Hippocampal formation (tissue), 2 donors: Measurements from ENCODE around the gene DISP3.

Source experiments
- DNase-seq, 2 donors: peaks; one replicate each; lab custom pipeline; 2025; lab: John Stamatoyannopoulos, UW

Gene DISP3

GRCh38 chr1:11529330-11529729 lies 50.4 kb downstream of the DISP3 start:
- DNase-seq, result no peak

GRCh38 chr1:11529763-11530730 lies 51.1 kb downstream of the DISP3 start:
- DNase-seq, result no peak

GRCh38 chr1:11530731-11531311 lies 51.9 kb downstream of the DISP3 start:
- no peak for DNase-seq

GRCh38 chr1:11531314-11531870 lies 52.4 kb downstream of the DISP3 start:
- no peak for DNase-seq

GRCh38 chr1:11531943-11532342 lies 53.0 kb downstream of the DISP3 start:
- DNase-seq, result no peak

- no peak for DNase-seq
These were observed 55.1 kb downstream of the DISP3 start for GRCh38 chr1:11533790-11534787.

- DNase-seq, result no peak
These were observed 55.9 kb downstream of the DISP3 start for GRCh38 chr1:11534846-11535245.

GRCh38 chr1:11535316-11535715 lies 56.4 kb downstream of the DISP3 start:
- no peak for DNase-seq

- no peak for DNase-seq
These were observed 57.0 kb downstream of the DISP3 start for GRCh38 chr1:11535761-11536572.

GRCh38 chr1:11536573-11537379 lies 57.8 kb downstream of the DISP3 start:
- no peak for DNase-seq

GRCh38 chr1:11537380-11537764 lies 58.4 kb downstream of the DISP3 start:
- no peak for DNase-seq

- DNase-seq, result no peak
These were observed 59.1 kb downstream of the DISP3 start for GRCh38 chr1:11537854-11538591.

- DNase-seq, result no peak
These were observed 59.9 kb downstream of the DISP3 start for GRCh38 chr1:11538886-11539285.

GRCh38 chr1:11539850-11540772 lies 61.2 kb downstream of the DISP3 start:
- no peak for DNase-seq

- DNase-seq, result no peak
These were observed 61.8 kb downstream of the DISP3 start for GRCh38 chr1:11540773-11541160.

GRCh38 chr1:11541236-11541635 lies 62.3 kb downstream of the DISP3 start:
- DNase-seq, result no peak

GRCh38 chr1:11541956-11542355 lies 63.0 kb downstream of the DISP3 start:
- DNase-seq, result no peak

- no peak for DNase-seq
These were observed 64.4 kb downstream of the DISP3 start for GRCh38 chr1:11543392-11543791.
